ENCODE data around the gene SAMD4B. TPM values are rescaled to one million over a fixed set of nuclear protein-coding genes. Genes with fewer than 3 reads are reported as not detected.
A peak's percentile ranks its signal among the peaks of the same experiment; 100 is the strongest.

SAMD4B gene
- total RNA-seq, 1 donor from 2014 or later = 106 TPM

DNA sequence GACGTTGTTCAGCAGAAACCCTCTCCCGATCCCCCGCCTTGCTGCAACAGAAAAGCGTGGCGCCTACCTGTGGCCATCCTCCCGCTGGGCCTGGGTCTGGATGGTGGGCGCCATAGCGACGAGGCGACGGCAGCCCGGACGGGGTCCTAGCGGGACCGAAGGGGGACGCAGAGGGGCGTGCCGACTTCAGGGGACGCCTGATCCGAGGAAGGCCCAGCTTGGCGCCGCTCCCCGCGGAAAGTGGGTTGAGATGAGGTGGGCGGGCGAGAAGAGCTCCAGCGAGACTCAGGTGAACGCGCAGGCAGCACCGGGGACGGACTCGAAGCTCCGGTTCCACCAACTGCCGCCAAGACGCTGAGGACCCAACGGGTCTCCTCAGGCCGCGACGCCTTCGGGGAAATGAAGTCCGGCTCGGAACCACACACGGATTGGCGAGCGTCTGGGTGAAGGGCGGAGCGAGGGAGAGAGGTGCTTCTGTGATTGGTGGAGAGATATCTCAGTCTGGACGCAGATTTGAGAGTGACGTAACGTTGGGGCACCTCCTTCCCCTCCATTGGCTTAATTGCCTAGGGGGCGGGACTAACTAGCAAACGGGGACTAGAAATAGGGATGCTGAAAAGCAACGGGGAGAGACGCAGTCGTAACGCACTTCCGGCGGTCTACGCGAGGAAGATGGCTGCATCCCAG lies 48.7 kb downstream of the SAMD4B start, which contains the start of the genes MED29 and PAF1:
MED29 (plus strand) TSS at position 628 of the 687 bp plus-strand sequence; CDS start at position 673, 45 bp downstream.
PAF1 (minus strand) TSS at position 356 of the 687 bp plus-strand sequence; CDS start at position 114, 242 bp downstream.
- DNase-seq (ENCODE audit: low spot score) = peak; percentile 98

DNA sequence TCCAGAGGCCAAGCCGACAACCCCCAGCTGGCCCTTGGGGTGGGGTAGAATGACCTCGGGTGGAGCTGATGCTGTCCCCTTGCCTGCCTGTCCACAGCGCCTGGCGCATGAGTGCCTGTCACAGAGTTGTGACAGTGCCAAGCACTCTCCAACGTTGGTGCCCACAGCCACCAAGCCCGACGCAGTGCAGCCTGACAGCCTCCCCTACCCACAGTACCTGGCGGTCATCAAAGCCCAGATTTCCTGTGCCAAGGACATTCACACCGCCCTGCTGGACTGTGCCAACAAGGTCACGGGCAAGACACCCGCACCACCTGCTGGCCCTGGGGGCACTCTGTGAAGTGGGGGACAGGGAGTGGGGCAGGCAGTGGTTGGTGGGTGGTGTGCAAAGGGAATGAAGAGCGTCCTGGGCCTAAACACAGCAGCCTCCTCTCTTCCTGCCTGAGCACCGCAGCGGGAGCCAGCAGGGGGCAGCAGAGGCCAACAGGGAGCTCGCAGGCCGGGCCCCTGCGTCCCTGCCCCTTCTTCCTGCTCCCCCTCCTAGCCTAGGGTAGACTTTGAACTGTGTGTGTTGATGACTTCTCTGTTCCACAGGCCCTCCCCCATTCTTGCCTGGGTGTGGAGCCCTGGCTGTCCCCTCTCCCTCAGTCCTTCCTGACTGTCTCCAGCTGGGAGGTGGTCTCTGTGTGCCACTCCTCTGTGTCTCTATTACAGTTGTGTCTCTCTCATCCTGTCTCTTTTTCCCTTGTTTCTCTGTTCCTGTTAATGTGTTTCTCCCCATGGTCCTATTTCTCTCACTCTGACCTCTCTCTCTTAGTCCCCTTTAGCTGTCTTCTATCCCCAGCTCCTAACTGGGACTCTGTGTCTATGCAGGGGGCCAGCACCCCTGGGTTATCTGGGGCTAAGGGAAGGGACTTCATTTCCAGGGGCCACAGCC lies 55.4 kb downstream of the SAMD4B start:
- DNase-seq (ENCODE audit: low spot score) = peak; percentile 94

DNA sequence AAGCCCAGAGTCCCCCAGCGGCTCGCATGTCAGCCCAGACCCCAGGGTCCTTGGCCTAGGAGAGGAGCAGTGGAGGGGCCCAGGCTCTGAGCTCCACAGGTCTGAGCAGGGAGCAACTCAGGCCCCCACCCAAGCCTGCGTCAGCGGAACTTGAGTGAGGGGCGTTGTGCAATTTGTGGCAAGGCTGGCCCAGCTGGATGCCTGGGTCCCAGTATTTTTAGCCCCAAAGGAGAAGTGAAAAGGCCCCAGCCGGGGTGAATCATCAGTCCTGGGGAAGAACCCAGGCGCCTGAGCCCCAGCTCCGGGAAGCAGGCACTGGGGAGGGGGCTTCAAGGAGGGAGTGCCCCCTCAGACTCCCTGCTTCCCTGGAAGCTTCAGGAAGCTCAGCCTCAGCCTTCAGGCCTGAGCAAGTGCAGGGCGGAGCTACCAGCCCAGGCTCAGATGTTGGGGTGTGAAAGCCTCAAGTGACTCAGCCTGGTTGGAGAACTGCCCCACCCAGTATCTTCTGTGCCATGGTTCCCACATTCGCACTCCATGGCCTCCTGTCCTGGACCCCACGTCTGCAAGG lies 56.2 kb downstream of the SAMD4B start:
- peak; percentile 66 for DNase-seq (ENCODE audit: low spot score)

DNA sequence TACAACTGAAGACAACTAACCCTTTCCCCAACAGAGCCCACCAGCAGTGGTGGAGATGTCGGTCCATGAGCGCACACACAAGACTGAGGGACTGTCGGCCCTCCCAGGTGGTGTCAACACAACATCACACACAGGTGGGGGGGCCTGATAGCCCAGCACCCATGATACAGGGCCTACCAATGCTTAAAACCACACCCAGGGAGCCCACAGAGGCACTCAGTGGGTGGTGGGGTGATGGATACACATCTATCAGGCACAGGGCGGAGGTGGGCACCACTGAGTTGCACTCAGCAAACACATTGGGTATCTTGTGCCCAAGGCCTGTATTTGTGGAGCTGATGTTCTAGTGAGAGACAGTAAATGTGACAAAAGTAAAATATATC lies 57.4 kb downstream of the SAMD4B start:
- no peak for DNase-seq (ENCODE audit: low spot score)

DNA sequence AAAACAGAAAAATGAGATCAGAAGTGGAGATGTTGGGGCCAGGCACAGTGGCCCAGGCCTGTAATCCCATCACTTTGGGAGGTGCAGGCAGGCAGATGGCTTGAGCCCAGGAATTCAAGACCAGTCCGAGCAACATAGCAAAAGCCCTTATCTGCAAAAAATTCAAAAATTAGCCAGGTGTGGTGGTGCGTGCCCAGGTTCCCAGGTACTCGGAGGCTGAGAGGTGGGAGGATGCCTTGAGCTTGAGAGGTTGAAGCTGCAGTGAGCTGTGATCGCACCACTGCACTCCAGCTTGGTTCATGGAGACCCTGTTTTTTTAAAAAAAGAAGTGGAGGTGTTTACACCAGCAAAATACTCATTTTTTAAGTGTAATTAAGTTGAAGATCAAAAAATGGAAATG lies 57.8 kb downstream of the SAMD4B start:
- no peak for DNase-seq (ENCODE audit: low spot score)

DNA sequence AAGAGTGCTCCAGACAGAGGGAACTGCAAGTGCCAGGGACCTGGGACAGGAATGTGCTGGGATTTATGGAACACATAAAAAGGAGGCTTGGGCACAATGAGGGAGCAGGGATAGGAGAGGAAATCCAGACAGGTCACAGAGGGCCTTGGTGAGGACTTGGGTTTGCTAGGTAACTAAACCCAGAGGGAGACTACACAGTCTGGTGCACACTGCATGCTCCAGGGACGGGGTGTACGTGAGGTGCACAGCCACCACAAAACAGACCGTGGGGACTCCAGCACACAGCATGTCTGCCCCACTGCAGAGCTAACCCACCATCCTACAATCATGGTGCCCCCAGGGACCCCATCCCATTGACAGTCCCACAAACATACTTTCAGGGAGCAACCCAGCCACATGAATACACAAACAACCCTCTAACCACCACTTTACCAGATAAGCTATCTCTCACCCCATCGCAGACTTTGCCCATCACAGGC lies 58.9 kb downstream of the SAMD4B start:
- DNase-seq (ENCODE audit: low spot score) = no peak

DNA sequence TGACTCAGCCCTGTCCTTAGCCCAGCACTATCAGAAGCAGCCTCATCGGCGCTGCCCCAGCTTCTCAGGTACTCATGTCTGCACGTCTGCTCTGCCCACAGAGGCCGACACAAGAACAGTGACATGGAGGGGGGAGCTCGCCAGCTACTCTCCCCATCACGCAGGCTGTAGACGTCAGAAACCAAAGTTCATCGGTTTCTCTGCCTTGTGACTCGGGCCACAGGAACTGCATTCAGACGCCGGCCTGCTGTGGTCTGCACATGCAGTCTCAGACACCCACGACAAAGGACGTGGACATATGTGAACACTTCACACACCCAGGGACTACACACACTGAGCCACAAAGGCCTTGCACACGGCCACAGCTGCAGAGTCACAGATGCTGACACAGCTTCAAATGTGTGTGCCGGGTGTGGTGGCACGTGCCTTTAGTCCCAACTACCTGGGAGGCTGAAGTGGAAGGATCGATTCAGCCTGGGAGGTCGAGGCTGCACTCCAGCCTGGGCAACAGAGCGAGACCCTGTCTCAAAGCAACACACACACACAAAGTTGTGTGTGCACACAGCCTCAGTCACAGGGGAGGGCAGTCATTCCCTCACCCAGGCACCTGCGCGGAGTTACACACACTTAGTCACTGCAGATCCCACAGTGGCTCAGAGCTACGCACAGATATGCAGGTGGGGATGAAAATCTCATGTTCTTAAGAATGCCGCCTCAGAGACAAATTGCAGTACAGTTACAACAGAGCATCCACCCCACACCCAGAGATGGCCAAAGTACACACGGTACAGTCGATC lies 59.5 kb downstream of the SAMD4B start:
- peak; percentile 91 for DNase-seq (ENCODE audit: low spot score)

DNA sequence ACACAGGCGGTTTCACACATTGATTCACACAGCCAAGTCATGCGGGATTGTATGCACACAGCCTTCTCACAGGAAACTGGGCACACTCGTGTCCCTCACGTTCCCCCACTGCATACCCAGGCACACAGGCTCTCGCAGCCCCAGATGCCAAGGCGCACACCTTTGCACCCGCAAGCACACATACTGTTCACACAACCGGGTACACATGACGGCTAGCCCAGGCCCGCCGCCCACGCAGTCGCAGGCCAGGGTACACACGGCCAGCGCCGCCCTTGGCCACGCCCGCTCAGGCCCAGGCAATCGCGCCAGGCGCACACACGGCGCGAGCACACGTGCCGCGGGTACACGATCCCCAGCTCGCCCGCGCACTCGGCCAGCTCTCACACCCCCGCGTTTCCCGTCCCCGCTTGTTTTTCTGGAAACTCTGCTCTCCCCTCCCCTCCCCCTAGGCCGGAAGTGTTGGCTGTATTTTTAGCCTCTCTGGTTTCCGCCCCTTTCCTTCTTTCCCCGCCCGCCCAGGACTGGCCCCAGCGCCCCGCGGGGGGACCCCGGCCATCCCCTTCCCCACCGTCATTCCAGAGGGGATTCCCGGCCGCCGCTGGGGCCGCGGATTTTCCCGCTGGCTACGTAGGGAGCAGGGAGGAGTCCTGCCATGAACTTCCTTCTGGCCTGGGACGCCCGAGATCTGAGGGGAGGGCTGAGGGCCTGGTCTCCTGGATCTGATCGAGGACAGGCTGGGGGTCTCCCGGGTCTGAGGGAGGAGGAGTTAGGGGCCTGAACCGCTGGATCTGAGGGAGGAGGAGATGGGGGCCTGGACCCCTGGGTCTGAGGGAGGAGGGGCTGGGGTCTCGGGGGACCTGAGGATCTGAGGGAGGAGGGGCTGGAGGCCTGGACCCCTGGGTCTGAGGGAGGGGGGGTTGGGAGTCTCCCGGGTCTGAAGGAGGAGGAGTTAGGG lies 60.4 kb downstream of the SAMD4B start:
- DNase-seq (ENCODE audit: low spot score) = peak; percentile 88

DNA sequence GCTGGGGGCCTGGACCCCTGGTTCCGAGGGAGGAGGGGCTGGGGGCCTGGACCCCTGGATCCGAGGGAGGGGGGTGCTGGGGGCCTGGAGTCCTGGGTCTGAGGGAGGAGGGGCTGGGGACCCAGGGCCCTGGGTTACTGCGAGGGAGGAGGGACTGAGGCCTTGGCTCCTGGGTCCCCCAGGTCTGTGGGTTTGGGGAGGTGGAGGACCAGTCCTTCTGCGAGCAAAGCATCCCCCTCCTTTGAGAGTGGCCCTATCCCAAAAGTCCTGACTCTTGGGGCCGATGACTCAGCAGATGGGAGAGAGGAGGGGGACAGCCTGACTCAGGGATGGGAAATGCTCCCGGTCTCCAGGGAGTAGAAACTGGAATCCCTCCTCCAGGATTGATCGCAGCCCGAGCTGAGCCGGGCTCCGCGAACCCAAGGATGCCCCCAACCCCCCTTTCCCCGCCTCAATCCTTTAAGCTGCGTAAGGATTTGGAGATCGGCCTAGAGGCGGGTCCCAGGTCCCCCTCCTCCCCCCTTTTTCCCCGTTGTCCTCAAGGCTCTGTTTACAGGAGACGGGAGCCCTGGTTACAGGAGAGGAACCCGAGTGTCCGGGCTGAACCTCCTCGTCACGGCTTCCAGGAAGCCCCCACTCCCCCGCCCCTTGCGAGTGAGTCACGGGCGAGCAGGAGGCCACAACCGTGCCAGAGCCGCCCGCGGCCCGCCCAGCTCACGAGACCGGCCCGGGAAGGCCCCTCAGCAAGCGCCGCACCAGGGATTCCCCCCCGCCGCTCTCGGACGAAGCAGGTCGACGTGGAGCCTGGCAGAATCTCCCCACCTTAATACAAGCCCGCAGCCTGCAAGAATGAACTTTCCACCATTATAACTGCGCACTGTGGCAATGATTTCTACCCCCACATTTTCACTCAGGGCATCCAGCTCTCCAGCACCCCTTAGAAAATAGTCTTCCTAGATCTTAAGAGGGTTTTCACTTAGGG lies 61.4 kb downstream of the SAMD4B start:
- peak; percentile 98 for DNase-seq (ENCODE audit: low spot score)

DNA sequence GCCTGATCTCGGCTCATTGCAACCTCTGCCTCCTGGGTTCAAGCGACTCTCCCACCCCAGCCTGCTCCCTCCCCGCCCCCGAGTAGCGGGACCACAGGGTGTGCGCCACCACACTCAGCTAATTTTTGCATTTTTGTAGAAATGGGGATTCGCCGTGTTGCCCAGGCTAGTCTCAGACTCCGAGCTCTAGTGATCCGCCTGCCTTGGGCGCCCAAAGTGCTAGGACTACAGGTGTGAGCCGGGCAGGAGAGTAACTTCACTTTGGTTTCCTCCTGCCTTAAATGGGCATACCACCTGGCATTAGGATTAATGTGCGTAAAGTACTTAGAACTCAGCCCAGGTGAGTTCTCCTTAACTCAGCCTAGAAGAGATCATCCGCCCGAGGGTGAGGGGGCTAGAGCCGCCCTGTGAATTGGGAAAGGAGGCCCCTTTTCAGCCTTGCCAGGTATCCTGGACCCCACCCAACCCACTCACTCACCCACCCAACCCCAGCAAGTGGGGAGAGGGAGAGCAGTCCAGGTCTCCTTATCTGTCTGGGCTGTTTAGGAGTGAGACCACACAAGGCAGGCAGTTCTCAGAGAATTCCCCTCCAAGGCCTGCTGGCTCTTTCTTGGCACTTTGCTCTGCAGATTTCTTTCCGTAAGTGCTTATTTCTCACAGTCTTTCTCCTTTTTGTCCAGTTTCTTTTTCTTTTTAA lies 63.2 kb downstream of the SAMD4B start:
- no peak for DNase-seq (ENCODE audit: low spot score)

DNA sequence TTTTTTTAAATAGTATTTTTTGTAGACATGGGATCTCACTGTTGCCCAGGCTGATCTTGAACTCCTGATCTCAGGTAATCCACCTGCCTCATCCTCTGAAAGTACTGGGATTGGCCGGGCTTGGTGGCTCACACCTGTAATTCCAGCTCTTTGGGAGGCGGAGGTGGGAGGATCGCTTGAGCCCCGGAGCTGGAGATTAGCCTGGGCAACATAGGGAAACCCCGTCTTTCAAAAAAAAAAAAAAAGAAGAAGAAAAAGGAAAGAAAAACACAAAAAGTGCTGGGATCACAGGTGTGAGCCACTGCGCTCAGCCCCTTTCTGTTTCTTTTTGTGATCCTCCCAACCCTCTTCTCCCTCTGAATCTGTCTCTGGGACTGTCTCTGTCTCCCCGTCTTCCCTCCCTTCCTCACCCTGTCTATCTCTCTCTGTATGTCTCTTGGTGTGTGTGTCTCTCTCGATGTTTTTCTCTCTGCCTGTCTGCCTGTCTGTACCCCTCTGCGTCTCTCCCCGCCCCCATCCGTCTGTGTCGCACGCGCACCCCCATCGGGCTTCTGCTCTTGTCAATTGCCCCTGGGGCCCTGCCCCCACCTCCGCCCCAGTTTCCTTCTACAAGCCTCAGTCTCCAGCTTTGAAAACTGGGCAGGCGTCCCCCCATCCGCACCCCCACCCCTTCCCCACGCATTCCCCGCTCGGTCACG lies 63.9 kb downstream of the SAMD4B start:
- no peak for DNase-seq (ENCODE audit: low spot score)

DNA sequence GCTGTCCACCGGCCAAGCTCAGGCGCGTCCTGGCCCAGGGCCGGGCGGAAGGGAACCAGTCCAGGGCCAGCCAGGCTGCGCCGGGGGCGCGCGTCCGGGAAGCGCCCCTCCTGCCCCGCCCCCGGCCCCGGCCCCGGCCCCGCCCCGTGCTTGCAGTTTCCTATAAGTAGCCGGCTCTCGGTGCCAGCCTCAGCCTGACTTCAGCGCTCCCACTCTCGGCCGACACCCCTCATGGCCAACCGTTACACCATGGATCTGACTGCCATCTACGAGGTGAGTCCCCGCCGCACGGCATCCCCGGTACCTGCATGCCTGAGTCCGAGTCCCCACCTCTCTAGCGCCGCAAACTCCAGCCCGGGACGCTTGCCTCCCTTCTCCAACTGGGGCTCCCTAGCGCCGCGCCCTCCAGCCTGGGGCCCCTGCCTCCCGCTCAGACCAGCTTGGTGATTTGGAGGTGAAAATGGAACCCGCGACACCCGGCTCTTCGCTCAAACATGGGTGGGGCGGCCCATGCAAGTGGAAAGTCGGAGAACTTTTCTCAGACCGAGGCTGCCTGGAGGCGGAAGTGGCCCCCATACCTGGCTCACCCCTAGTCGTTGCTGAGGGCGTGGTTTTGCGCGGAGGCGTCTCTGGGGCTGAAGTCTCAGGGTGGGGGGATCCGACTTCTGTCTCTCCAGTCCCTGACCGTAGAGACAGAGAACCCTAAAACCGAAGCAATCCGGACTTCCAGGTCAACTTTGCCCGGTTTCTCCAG lies 64.6 kb downstream of the SAMD4B start, which contains the start of gene ZFP36:
ZFP36 (plus strand) TSS at position 192 of the 754 bp plus-strand sequence; CDS start at position 250, 58 bp downstream.
- peak; percentile 92 for DNase-seq (ENCODE audit: low spot score)

DNA sequence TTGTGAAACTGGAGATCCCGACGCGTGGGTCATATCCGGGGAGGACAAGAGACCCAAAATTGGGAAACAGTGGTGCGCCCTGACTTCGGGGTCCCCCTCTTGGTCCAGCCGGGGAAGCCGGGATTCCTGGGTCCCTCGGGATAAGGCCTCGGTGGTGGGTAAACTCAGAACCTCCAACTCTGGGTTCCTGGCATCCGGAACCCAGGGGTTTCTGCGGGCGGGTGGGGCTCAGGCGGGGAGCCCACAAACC lies 65.1 kb downstream of the SAMD4B start:
- DNase-seq (ENCODE audit: low spot score) = no peak

DNA sequence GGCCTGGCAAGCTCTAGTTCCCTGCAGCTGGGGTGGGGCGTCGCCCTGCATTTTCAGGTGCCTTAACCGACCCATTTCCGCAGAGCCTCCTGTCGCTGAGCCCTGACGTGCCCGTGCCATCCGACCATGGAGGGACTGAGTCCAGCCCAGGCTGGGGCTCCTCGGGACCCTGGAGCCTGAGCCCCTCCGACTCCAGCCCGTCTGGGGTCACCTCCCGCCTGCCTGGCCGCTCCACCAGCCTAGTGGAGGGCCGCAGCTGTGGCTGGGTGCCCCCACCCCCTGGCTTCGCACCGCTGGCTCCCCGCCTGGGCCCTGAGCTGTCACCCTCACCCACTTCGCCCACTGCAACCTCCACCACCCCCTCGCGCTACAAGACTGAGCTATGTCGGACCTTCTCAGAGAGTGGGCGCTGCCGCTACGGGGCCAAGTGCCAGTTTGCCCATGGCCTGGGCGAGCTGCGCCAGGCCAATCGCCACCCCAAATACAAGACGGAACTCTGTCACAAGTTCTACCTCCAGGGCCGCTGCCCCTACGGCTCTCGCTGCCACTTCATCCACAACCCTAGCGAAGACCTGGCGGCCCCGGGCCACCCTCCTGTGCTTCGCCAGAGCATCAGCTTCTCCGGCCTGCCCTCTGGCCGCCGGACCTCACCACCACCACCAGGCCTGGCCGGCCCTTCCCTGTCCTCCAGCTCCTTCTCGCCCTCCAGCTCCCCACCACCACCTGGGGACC lies 65.6 kb downstream of the SAMD4B start:
- peak; percentile 71 for DNase-seq (ENCODE audit: low spot score)

DNA sequence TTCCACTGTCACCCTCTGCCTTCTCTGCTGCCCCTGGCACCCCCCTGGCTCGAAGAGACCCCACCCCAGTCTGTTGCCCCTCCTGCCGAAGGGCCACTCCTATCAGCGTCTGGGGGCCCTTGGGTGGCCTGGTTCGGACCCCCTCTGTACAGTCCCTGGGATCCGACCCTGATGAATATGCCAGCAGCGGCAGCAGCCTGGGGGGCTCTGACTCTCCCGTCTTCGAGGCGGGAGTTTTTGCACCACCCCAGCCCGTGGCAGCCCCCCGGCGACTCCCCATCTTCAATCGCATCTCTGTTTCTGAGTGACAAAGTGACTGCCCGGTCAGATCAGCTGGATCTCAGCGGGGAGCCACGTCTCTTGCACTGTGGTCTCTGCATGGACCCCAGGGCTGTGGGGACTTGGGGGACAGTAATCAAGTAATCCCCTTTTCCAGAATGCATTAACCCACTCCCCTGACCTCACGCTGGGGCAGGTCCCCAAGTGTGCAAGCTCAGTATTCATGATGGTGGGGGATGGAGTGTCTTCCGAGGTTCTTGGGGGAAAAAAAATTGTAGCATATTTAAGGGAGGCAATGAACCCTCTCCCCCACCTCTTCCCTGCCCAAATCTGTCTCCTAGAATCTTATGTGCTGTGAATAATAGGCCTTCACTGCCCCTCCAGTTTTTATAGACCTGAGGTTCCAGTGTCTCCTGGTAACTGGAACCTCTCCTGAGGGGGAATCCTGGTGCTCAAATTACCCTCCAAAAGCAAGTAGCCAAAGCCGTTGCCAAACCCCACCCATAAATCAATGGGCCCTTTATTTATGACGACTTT lies 66.4 kb downstream of the SAMD4B start:
- peak; percentile 53 for DNase-seq (ENCODE audit: low spot score)

All from mucosa of gallbladder (tissue), 1 donor.